GM23338 (cell line): Measurements from ENCODE around the gene GALNT13. TPM values are rescaled to one million over a fixed set of nuclear protein-coding genes. Genes with fewer than 3 reads are reported as not detected.

Experiments
- ATAC-seq: fragments of 200-7000 bp; cut with Tn5 transposase; 3 replicates; pipeline ENCODE4 v1.9.1; 2020
- DNase-seq: peaks from one replicate; pipeline ENCODE4 v3.0.0-alpha.2; 2015; ENCODE audit warnings: low spot score
- H2AFZ ChIP-seq: fragments of 200-600 bp; sonication (generic); 2 replicates; pipeline ENCODE4 v1.8.0; 2016; ENCODE audit warnings: antibody characterized with exemption, mild to moderate bottlenecking, moderate library complexity
- H3F3A ChIP-seq: fragments of 200-600 bp; sonication (generic); replicated peaks from 2 replicates; pipeline ENCODE4 v1.8.0; 2017; ENCODE audit warnings: antibody characterized with exemption, mixed run types, low read depth
- H3K27ac ChIP-seq: fragments of 200-600 bp; sonication (generic); 2 replicates; pipeline ENCODE4 v1.6.1; 2016; ENCODE audit warnings: low read depth
- H3K27me3 ChIP-seq: fragments of 200-600 bp; sonication (generic); 2 replicates; pipeline ENCODE4 v1.8.0; 2016; ENCODE audit warnings: mild to moderate bottlenecking, mixed run types, moderate library complexity; ENCODE audit not compliant: insufficient read depth
- H3K36me3 ChIP-seq: fragments of 200-600 bp; sonication (generic); 2 replicates; pipeline ENCODE4 v1.8.0; 2016; ENCODE audit warnings: mild to moderate bottlenecking; ENCODE audit not compliant: insufficient read depth
- H3K4me1 ChIP-seq: fragments of 200-600 bp; sonication (generic); 2 replicates; pipeline ENCODE4 v1.8.0; 2016; ENCODE audit warnings: mild to moderate bottlenecking, moderate library complexity; ENCODE audit not compliant: insufficient read depth
- H3K4me2 ChIP-seq: fragments of 200-600 bp; sonication (generic); 2 replicates; pipeline ENCODE4 v1.7.1; 2017; ENCODE audit warnings: mixed run types
- H3K4me3 ChIP-seq: fragments of 200-600 bp; sonication (generic); 2 replicates; pipeline ENCODE4 v1.6.1; 2016; ENCODE audit warnings: mixed run types
- H3K79me2 ChIP-seq: fragments of 200-600 bp; sonication (generic); replicated peaks from 2 replicates; pipeline ENCODE4 v1.8.0; 2017; ENCODE audit warnings: mild to moderate bottlenecking; ENCODE audit not compliant: insufficient read depth
- H3K9me2 ChIP-seq: fragments of 200-600 bp; sonication (generic); 2 replicates; pipeline ENCODE4 v1.8.0; 2017; ENCODE audit not compliant: insufficient read depth
- H4K20me1 ChIP-seq: fragments of 200-600 bp; sonication (generic); replicated peaks from 2 replicates; pipeline ENCODE4 v1.8.0; 2017; ENCODE audit warnings: mild to moderate bottlenecking; ENCODE audit not compliant: insufficient read depth
- H3K27ac Mint-ChIP-seq: 2 replicates; pipeline ENCODE4 v1.8.0; 2020; ENCODE audit warnings: inconsistent platforms, mild to moderate bottlenecking, moderate library complexity, mixed read lengths
- H3K27me3 Mint-ChIP-seq: 3 replicates; pipeline ENCODE4 v1.8.0; 2022; ENCODE audit warnings: low read depth, mild to moderate bottlenecking, moderate library complexity, mixed read lengths, inconsistent platforms; ENCODE audit not compliant: insufficient read depth, poor library complexity
- H3K36me3 Mint-ChIP-seq: 3 replicates; pipeline ENCODE4 v1.8.0; 2021; ENCODE audit warnings: low read depth, mild to moderate bottlenecking, inconsistent platforms, moderate library complexity, mixed read lengths
- H3K4me1 Mint-ChIP-seq: 3 replicates; pipeline ENCODE4 v1.8.0; 2020; ENCODE audit warnings: mild to moderate bottlenecking, inconsistent platforms, mixed read lengths
- H3K4me3 Mint-ChIP-seq: 3 replicates; pipeline ENCODE4 v1.8.0; 2021; ENCODE audit warnings: moderate library complexity, mild to moderate bottlenecking, inconsistent platforms, mixed read lengths
- H3K9me3 Mint-ChIP-seq: 3 replicates; pipeline ENCODE4 v1.8.0; 2020; ENCODE audit warnings: moderate library complexity, mild to moderate bottlenecking, inconsistent platforms, mixed read lengths
- CREB1 ChIP-seq: fragments of 250-450 bp; sonication (Bioruptor Pico); IDR thresholded peaks from 2 replicates; pipeline ENCODE4 v1.5.0; 2020; ENCODE audit warnings: low read depth, mild to moderate bottlenecking, moderate library complexity
- CTCF ChIP-seq, 2 experiments: fragments of 200-600 bp in 1 of 2; sonication (generic) in 1 of 2; conservative IDR thresholded peaks; 2 replicates each; pipeline versions ENCODE4 v1.5.1 to v1.6.1; 2016 to 2017; ENCODE audit warnings: antibody characterized with exemption in 2 of 2, low read depth in 2 of 2, mild to moderate bottlenecking in 2 of 2, moderate library complexity in 1 of 2
- ETS1 ChIP-seq: IDR thresholded peaks from 2 replicates; pipeline ENCODE4 v1.6.1; 2016; ENCODE audit warnings: antibody characterized with exemption
- EZH2 ChIP-seq: fragments of 200-600 bp; sonication (generic); IDR thresholded peaks from one replicate; pipeline ENCODE4 v1.8.0; 2017; ENCODE audit warnings: antibody characterized with exemption, mild to moderate bottlenecking, low read depth; ENCODE audit not compliant: unreplicated experiment
- EZH2phosphoT487 ChIP-seq: fragments of 200-600 bp; sonication (generic); IDR thresholded peaks from one replicate; pipeline ENCODE4 v1.8.1; 2018; ENCODE audit warnings: antibody characterized with exemption; ENCODE audit not compliant: unreplicated experiment
- JUNB ChIP-seq: IDR thresholded peaks from one replicate; pipeline ENCODE4 v1.6.1; 2016; ENCODE audit warnings: antibody characterized with exemption; ENCODE audit not compliant: unreplicated experiment
- NANOG ChIP-seq: IDR thresholded peaks from 2 replicates; pipeline ENCODE4 v1.6.1; 2016; ENCODE audit warnings: antibody characterized with exemption, borderline replicate concordance
- POLR2AphosphoS5 ChIP-seq: IDR thresholded peaks from 2 replicates; pipeline ENCODE4 v1.6.1; 2016; ENCODE audit warnings: antibody characterized with exemption, low read depth
- REST ChIP-seq: IDR thresholded peaks from one replicate; pipeline ENCODE4 v1.6.1; 2018; ENCODE audit warnings: antibody characterized with exemption; ENCODE audit not compliant: unreplicated experiment
- STAT1 ChIP-seq: IDR thresholded peaks from one replicate; pipeline ENCODE4 v1.6.1; 2016; ENCODE audit warnings: antibody characterized with exemption; ENCODE audit not compliant: unreplicated experiment
- ZNF114 ChIP-seq: fragments of 250-450 bp; sonication (Bioruptor Pico); IDR thresholded peaks from 2 replicates; pipeline ENCODE4 v1.5.0; 2020; ENCODE audit warnings: mild to moderate bottlenecking, moderate library complexity
- ZNF331 ChIP-seq: fragments of 250-450 bp; sonication (Bioruptor Pico); IDR thresholded peaks from 2 replicates; pipeline ENCODE4 v1.5.0; 2020; ENCODE audit warnings: low read depth, mild to moderate bottlenecking, moderate library complexity
- ZNF462 ChIP-seq: fragments of 250-450 bp; sonication (Bioruptor Pico); IDR thresholded peaks from 2 replicates; pipeline ENCODE4 v1.5.0; 2020; ENCODE audit warnings: mild to moderate bottlenecking, moderate library complexity
- polyA plus RNA-seq: library from polyadenylated mRNA; unstranded; fragments of >200 nt; fragmentation: Nextera tagmentation; extraction: Ambion mirVana; gene quantifications from 2 replicates; pipeline ENCODE4 v1.2.1, GENCODE V29; 2016
- total RNA-seq: library from RNA; depleted of rRNA; stranded (reverse); fragments of >200 nt; shearing (Covaris generic); gene quantifications from 2 replicates; pipeline ENCODE4 v1.2.3, GENCODE V29; 2014

Gene GALNT13
- total and polyA plus RNA-seq, 2 experiments from 2014 or later: 3.5 to 5.2 TPM

- Histone ChIP-seq H3K9me2 (no peaks in the 10 kb centered on the region), H3K79me2 (no peaks in the 10 kb centered on the region), H3F3A (no peaks in the 10 kb centered on the region), H3K4me2 (no peak overlapping the region), H3K36me3 (no peaks in the 10 kb centered on the region), H2AFZ (no peak overlapping the region), H4K20me1 (no peaks in the 10 kb centered on the region), H3K4me1 (no peaks in the 10 kb centered on the region), H3K27me3 (no peaks in the 10 kb centered on the region), H3K4me3 (no peak overlapping the region), H3K27ac (no peak overlapping the region)
- DNase-seq: no peak
- H3K9me3 Mint-ChIP-seq: no peaks in the 10 kb centered on the region
- no peaks in the 10 kb centered on the region for H3K36me3 Mint-ChIP-seq
- TF ChIP-seq REST: no peak
- no peak for TF ChIP-seq POLR2AphosphoS5
- TF ChIP-seq STAT1: no peak
- no peak for TF ChIP-seq EZH2
- TF ChIP-seq EZH2phosphoT487: no peak
- TF ChIP-seq JUNB: no peak
- TF ChIP-seq ETS1: no peak
- no peak for TF ChIP-seq ZNF462 (CRISPR knock-in tag)
- TF ChIP-seq NANOG: no peak
- no peak for TF ChIP-seq CTCF (conservative IDR thresholded peaks at IDR 0.05; ENCODE audit: low read depth in 2 of 2)
- TF ChIP-seq CREB1 (CRISPR knock-in tag): no peak
- no peak for TF ChIP-seq ZNF114 (CRISPR knock-in tag)
- TF ChIP-seq ZNF331: no peak
- no peak overlapping the region for H3K27ac Mint-ChIP-seq
- no peaks in the 10 kb centered on the region for H3K4me1 Mint-ChIP-seq
- no peaks in the 10 kb centered on the region for H3K27me3 Mint-ChIP-seq
- no peak for ATAC-seq
- H3K4me3 Mint-ChIP-seq: no peak overlapping the region
Measured at GRCh38 chr2:154433010-154433409, 561.3 kb downstream of the GALNT13 start.
